IPS DF 4.7 (cell line): Measurements from ENCODE around the gene ADAMTS12.
"Not testable (repeated sequence)": the region's sequence is repeated elsewhere in the genome, so short reads cannot be mapped to it uniquely, and the experiment has no call there.

ENCODE experiments used
- DNase-seq: peaks from one replicate; pipeline ENCODE4 v3.0.0-alpha.2; 2013; ENCODE audit warnings: low spot score; ENCODE audit errors: extremely low read depth

Gene ADAMTS12

GRCh38 chr5:33595303-33595702 is 296.5 kb downstream of the ADAMTS12 start:
- no peak for DNase-seq

GRCh38 chr5:33594006-33594405 is 297.8 kb downstream of the ADAMTS12 start:
- DNase-seq = no peak

GRCh38 chr5:33592245-33592644 is 299.5 kb downstream of the ADAMTS12 start:
- no peak for DNase-seq

- DNase-seq = no peak
Observed at GRCh38 chr5:33588654-33589372, 303.0 kb downstream of the ADAMTS12 start.

GRCh38 chr5:33583332-33583731 is 308.5 kb downstream of the ADAMTS12 start:
- no peak for DNase-seq

GRCh38 chr5:33582417-33582816 is 309.4 kb downstream of the ADAMTS12 start:
- DNase-seq = no peak

GRCh38 chr5:33579789-33580188 is 312.0 kb downstream of the ADAMTS12 start:
- DNase-seq = no peak

- no peak for DNase-seq
Observed at GRCh38 chr5:33579152-33579551, 312.6 kb downstream of the ADAMTS12 start.

- DNase-seq = no peak
Observed at GRCh38 chr5:33576726-33577590, 314.8 kb downstream of the ADAMTS12 start.

GRCh38 chr5:33565324-33565723 is 326.5 kb downstream of the ADAMTS12 start:
- DNase-seq = no peak

- DNase-seq = no peak
Observed at GRCh38 chr5:33563983-33564908, 327.5 kb downstream of the ADAMTS12 start.

- no peak for DNase-seq
Observed at GRCh38 chr5:33563530-33563929, 328.3 kb downstream of the ADAMTS12 start.

- no peak for DNase-seq
Observed at GRCh38 chr5:33558489-33558888, 333.3 kb downstream of the ADAMTS12 start.

- DNase-seq = no peak
Observed at GRCh38 chr5:33557605-33558004, 334.2 kb downstream of the ADAMTS12 start.

- no peak for DNase-seq
Observed at GRCh38 chr5:33556330-33557328, 335.2 kb downstream of the ADAMTS12 start.

GRCh38 chr5:33549982-33550567 is 341.7 kb downstream of the ADAMTS12 start:
- DNase-seq = no peak

- DNase-seq = not testable (repeated sequence)
Observed at GRCh38 chr5:33539790-33540189, 352.0 kb downstream of the ADAMTS12 start.

GRCh38 chr5:33539212-33539611 is 352.6 kb downstream of the ADAMTS12 start:
- no peak for DNase-seq

GRCh38 chr5:33538201-33538600 is 353.6 kb downstream of the ADAMTS12 start:
- no peak for DNase-seq

- DNase-seq = no peak
Observed at GRCh38 chr5:33537240-33537639, 354.6 kb downstream of the ADAMTS12 start.
